ENCODE data around the gene CHPF. TPM values are rescaled to one million over a fixed set of nuclear protein-coding genes. Genes with fewer than 3 reads are reported as not detected.

The CHPF gene
- total RNA-seq, 4 donors from 2014 or later, result 40.4 to 56.6 (median 52.6) TPM

DNA sequence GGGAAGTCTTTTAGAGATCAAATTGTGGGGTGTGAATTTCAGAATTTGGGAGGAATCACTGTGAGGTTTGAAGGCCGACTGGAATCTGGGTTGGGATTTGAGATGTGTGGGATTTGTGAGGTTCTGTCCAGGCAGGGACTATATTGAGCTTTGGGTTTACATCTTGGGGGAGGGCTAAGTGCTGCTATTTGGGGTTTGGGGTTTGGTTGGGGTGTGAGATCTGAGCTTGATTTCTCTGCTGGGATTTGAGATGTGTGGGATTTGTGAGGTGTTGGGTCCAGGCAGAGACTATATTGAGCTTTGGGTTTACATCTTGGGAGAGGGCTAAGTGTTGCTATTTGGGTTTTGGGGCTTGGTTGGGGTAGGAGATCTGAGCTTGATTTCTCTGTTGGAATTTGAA, 44.1 kb downstream of the CHPF start:
- peaks cover 8 to 52% (median 25%) of the 10 kb centered on the region in 3 donors for H3K4me1 ChIP-seq
- DNase-seq, result no peak
- peaks cover 0 to 34% (median 0%) of the 10 kb centered on the region in 4 donors for H3K27me3 ChIP-seq
- H3K4me3 ChIP-seq, result peak overlapping the region in 3 of 4 donors; percentile 59 to 85 (median 71)
- no peak overlapping the region for H3K27ac ChIP-seq
- intact Hi-C loops (cut with DNase I), result no loop called here
- WGBS, 2 donors, result 42 to 80% methylated on average over 1 of the region's 1 CpG
- no peaks in the 10 kb centered on the region for H3K9me3 ChIP-seq
- TF ChIP-seq, protein P1, sequence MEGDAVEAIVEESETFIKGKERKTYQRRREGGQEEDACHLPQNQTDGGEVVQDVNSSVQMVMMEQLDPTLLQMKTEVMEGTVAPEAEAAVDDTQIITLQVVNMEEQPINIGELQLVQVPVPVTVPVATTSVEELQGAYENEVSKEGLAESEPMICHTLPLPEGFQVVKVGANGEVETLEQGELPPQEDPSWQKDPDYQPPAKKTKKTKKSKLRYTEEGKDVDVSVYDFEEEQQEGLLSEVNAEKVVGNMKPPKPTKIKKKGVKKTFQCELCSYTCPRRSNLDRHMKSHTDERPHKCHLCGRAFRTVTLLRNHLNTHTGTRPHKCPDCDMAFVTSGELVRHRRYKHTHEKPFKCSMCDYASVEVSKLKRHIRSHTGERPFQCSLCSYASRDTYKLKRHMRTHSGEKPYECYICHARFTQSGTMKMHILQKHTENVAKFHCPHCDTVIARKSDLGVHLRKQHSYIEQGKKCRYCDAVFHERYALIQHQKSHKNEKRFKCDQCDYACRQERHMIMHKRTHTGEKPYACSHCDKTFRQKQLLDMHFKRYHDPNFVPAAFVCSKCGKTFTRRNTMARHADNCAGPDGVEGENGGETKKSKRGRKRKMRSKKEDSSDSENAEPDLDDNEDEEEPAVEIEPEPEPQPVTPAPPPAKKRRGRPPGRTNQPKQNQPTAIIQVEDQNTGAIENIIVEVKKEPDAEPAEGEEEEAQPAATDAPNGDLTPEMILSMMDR (IDR thresholded peaks at IDR 0.05), result no peak
- TF ChIP-seq POLR2A (IDR thresholded peaks at IDR 0.05), result no peak
- peaks cover 0 to 34% (median 0%) of the 10 kb centered on the region in 3 donors for H3K36me3 ChIP-seq

DNA sequence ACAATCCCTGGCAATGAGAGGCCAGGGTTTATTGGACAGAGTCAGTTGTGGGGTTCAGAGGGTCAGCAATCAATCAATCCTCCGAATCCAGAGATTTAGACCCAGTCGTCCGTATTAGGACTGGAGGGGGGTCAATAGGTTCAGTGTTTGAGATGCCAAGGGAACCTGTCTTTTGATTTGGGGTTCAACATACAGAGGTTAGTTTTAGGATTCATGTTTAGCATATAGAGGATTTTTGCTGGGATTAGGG, 44.6 kb downstream of the CHPF start:
- Histone ChIP-seq H3K4me1 (peaks cover 8 to 54% (median 25%) of the 10 kb centered on the region in 3 donors), H3K27me3 (peaks cover 0 to 40% (median 0%) of the 10 kb centered on the region in 4 donors), H3K4me3 (peak overlapping the region; percentile 50 to 85 (median 65)), H3K27ac (peak overlapping the region; percentile 81 to 97 (median 92)), H3K36me3 (peaks cover 0 to 29% (median 0%) of the 10 kb centered on the region in 3 donors), H3K9me3 (no peaks in the 10 kb centered on the region)
- WGBS, 2 donors, result 0% methylated on average over 3 of the region's 3 CpGs
- TF ChIP-seq POLR2A (IDR thresholded peaks at IDR 0.05), result no peak
- TF ChIP-seq, protein P1 (IDR thresholded peaks at IDR 0.05), result no peak
- no peak for DNase-seq
- intact Hi-C loops (cut with DNase I), result no loop called here

DNA sequence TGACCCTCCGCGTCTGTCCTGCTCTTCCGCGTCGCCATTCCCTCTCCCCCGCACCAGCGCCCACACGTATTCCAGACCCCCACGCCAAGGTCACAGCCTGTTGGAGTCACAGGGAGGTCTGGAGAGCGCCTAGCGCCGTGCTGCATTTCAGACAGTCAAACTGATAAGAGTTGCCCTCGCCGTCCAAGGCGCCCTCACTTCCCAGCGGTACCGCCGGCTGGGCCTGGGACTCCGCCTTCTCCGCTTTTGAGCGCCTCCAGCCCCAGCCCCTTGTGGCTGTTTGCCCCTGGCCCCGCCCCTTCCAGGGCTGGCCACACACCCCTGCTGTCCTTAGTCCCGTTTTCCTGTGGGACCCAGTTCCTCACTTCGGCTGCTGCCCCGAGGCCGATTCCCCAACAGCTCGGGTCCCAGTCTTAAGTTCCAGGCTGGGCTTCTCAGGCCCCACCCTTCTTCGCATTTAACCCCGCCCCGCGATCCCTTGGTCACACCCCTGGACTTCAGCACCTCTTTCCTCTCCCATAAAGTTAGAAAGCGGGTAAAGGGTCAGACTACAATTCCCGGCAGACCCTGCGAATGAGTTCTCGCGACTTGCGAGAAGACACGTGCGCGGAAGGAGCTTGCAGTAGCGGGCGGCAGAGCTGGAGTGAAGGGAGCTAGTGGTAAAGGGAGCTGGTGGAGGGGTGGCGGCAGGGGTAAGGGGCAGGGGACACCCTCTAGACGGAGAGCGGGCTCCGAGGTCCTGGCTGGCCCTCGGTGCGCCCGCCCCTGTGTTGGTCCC, 45.1 kb downstream of the CHPF start, which contains the start of gene GMPPA:
Gene GMPPA (plus strand): TSS at position 612 of the 778 bp plus-strand sequence. CDS start 1,085 bp downstream, outside the sequence.
- DNase-seq, result peak; percentile 87
- Histone ChIP-seq H3K9me3 (no peaks in the 10 kb centered on the region), H3K27me3 (peaks cover 0 to 45% (median 0%) of the 10 kb centered on the region in 4 donors), H3K27ac (peak within 1 kb of the TSS; percentile 81 to 97 (median 92)), H3K36me3 (peaks cover 0 to 24% (median 0%) of the 10 kb centered on the region in 3 donors), H3K4me1 (peaks cover 8 to 54% (median 25%) of the 10 kb centered on the region in 3 donors), H3K4me3 (peak within 1 kb of the TSS; percentile 50 to 85 (median 65))
- intact Hi-C loops (cut with DNase I), result no loop called here
- 1% methylated on average over 27 to 32 of the region's 49 CpGs for WGBS, 2 donors
- TF ChIP-seq POLR2A (IDR thresholded peaks at IDR 0.05), result peak in 3 of 4 donors; percentile 49 to 70 (median 54)
- TF ChIP-seq, protein P1 (IDR thresholded peaks at IDR 0.05), result peak in 3 of 6 experiments; percentile 3 to 19 (median 3)

DNA sequence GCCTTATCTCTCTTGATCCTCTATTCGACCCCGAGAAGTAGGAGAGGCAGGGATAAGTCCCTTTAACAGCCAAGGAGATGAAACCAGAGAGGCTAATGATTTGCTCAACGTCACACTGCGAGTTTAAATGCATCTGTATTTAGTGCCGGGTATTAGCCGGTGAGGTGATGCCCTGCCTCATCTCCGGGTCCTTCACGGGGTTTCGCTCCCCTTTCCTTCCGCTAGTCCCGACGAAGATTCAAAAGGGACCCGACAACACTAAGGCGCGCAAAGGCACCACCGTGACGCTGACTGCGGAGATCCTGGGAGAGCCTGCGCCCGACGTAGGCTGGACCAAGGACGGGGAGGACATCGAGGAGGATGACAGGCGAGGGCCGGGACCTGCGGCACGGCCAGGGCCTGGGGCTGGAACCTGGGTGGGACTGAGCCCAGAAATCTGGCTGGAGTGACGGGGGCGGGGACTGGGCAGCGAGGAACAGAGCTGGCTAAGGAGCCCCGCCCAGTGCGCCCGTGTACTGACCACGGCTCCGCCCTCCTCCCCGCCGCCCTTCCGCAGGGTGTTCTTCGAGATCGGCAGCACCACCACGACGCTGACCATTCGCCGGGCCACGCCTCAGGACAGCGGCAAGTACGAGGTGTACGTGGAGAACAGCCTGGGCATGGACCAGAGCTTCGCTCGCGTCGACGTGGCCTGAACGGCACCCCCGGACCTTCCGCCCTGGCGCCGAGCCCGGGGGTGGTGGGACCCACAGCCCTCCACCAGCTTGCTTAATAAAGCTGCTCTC, 45.9 kb downstream of the CHPF start:
- Histone ChIP-seq H3K27ac (peak overlapping the region; percentile 81 to 97 (median 92)), H3K27me3 (peaks cover 0 to 53% (median 0%) of the 10 kb centered on the region in 4 donors), H3K36me3 (peaks cover 0 to 16% (median 0%) of the 10 kb centered on the region in 3 donors), H3K4me3 (peak overlapping the region; percentile 50 to 85 (median 65)), H3K9me3 (no peaks in the 10 kb centered on the region), H3K4me1 (peaks cover 8 to 54% (median 25%) of the 10 kb centered on the region in 3 donors)
- intact Hi-C loops (cut with DNase I), result no loop called here
- TF ChIP-seq, protein P1 (IDR thresholded peaks at IDR 0.05), result no peak
- TF ChIP-seq POLR2A (IDR thresholded peaks at IDR 0.05), result peak in 2 of 4 donors; percentile 71 to 73
- peak; percentile 27 for DNase-seq
- 0 to 2% methylated on average over 20 to 30 of the region's 59 CpGs for WGBS, 2 donors

Measured in esophagus squamous epithelium (tissue), 5 donors.